Bronchial epithelial cell (primary cell): Measurements from ENCODE around the gene HOXD3. TPM values are rescaled to one million over a fixed set of nuclear protein-coding genes. Genes with fewer than 3 reads are reported as not detected.

Experiments used
- DNase-seq: peaks from one replicate; pipeline ENCODE4 v3.0.0-alpha.2; 2010; ENCODE audit warnings: low read depth
- FAIRE-seq: peaks from 2 replicates; lab custom pipeline; 2011; peaks lifted over from hg19 to GRCh38; lab: Jason Lieb, UNC
- H3K27me3 ChIP-seq: 2 replicates; pipeline ENCODE4 v1.5.1; 2011; ENCODE audit warnings: low read length; ENCODE audit not compliant: control insufficient read depth, insufficient read depth
- H3K36me3 ChIP-seq: 2 replicates; pipeline ENCODE4 v1.5.1; 2011; ENCODE audit warnings: low read length; ENCODE audit not compliant: control insufficient read depth, insufficient read depth
- H3K4me3 ChIP-seq: 2 replicates; pipeline ENCODE4 v1.5.1; 2011; ENCODE audit warnings: mild to moderate bottlenecking, low read depth, low read length, control low read depth
- CTCF ChIP-seq: IDR thresholded peaks from 2 replicates; pipeline ENCODE4 v1.5.1; 2011; ENCODE audit warnings: mild to moderate bottlenecking, moderate library complexity, low read length, control low read depth, inconsistent platforms; ENCODE audit not compliant: insufficient read depth, severe bottlenecking
- total RNA-seq: library from RNA; depleted of rRNA; stranded (reverse); fragments of >200 nt; gene quantifications from 2 replicates; pipeline ENCODE4 v1.2.1, GENCODE V29; 2014

HOXD3 gene
- total RNA-seq, 1 donor from 2014 or later, result not detected

- TF ChIP-seq CTCF, result no peak
- FAIRE-seq (no peak), DNase-seq (no peak)
- no peak overlapping the region for H3K4me3 ChIP-seq
- no peaks in the 10 kb centered on the region for H3K36me3 ChIP-seq
- H3K27me3 ChIP-seq, result peaks cover 60% of the 10 kb centered on the region
Observed at GRCh38 chr2:176169711-176170110, 12.6 kb downstream of the HOXD3 start.

- DNase-seq, result no peak
- H3K4me3 ChIP-seq, result no peak overlapping the region
- peaks cover 58% of the 10 kb centered on the region for H3K27me3 ChIP-seq
- FAIRE-seq, result no peak
- no peak for TF ChIP-seq CTCF
- H3K36me3 ChIP-seq, result no peaks in the 10 kb centered on the region
Observed at GRCh38 chr2:176170602-176171305, 13.6 kb downstream of the HOXD3 start.

GRCh38 chr2:176171351-176172006 lies 14.4 kb downstream of the HOXD3 start:
- DNase-seq (no peak), FAIRE-seq (no peak)
- no peaks in the 10 kb centered on the region for H3K36me3 ChIP-seq
- H3K27me3 ChIP-seq, result peaks cover 56% of the 10 kb centered on the region
- no peak overlapping the region for H3K4me3 ChIP-seq
- no peak for TF ChIP-seq CTCF

- peaks cover 59% of the 10 kb centered on the region for H3K27me3 ChIP-seq
- DNase-seq (no peak), FAIRE-seq (no peak)
- no peak overlapping the region for H3K4me3 ChIP-seq
- no peaks in the 10 kb centered on the region for H3K36me3 ChIP-seq
- TF ChIP-seq CTCF, result no peak
Observed at GRCh38 chr2:176172007-176172894, 15.1 kb downstream of the HOXD3 start.

- FAIRE-seq (no peak), DNase-seq (no peak)
- no peaks in the 10 kb centered on the region for H3K36me3 ChIP-seq
- TF ChIP-seq CTCF, result no peak
- no peak overlapping the region for H3K4me3 ChIP-seq
- H3K27me3 ChIP-seq, result peaks cover 63% of the 10 kb centered on the region
Observed at GRCh38 chr2:176172895-176173566, 15.9 kb downstream of the HOXD3 start.
